ENCODE data around the gene TMEM185B. TPM values are rescaled to one million over a fixed set of nuclear protein-coding genes. Genes with fewer than 3 reads are reported as not detected.
A peak's percentile ranks its signal among the peaks of the same experiment; 100 is the strongest.

Gene TMEM185B
- polyA plus RNA-seq (2013, experiment 1 of 2) = 14.5 TPM
- 12.9 TPM for polyA plus RNA-seq (2013, experiment 2 of 2)

DNA sequence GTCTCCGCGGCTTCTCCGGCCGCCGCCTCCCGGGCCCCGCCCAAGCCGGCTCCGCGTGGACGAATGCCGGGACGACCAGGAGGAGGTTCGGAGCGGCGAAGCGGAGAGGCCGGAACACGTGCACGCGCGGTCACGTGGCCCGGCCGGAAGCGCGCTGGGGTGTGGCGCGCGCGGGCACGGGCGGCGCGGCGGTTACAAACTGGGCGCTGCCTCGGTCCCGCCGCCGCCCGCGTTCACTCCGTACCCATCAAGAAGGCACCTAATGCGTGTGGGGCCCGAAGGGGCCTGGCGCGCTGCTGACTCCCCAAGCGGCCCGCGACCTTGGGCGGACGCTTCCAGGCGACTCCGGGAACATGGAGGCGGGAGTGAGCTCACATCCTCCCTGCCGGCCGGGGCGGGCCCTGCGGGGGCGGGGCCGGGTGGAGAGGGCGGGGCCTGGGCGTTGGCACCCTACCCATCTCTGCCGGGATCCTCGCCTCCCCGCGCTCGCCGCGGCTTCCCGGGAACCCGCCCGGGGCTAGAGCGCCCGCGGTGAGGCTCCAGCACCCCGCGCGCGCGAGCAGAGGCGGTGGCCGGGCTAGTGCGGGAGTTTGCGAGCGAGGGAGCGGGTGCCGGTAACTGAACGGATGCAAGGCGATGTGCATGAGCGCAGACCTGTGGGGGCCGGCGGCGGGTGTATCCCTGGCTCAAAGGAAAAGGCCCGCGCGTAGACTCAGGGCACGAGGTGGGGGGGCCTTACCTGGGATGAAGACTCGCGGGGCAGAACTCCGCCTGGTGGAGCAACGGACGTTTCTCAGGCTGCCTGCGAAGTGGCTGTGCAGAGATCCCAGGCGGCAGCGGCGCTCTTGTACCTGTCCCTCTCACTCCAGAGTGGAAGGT, at the start of gene TMEM185B:
TMEM185B (minus strand) TSS at position 367 of the 879 bp plus-strand sequence. CDS start 424 bp downstream, outside the sequence.
- H3K4me1 ChIP-seq (ENCODE audit: insufficient read depth, low read length) = no peaks in the 10 kb centered on the region
- H3K36me3 ChIP-seq (ENCODE audit: insufficient read depth, low read length) = peaks cover 12% of the 10 kb centered on the region
- peak within 1 kb of the TSS; percentile 62 for H3K4me3 ChIP-seq (ENCODE audit: low read length)
- H3K9ac ChIP-seq (ENCODE audit: low read depth, low read length) = peak within 1 kb of the TSS; percentile 82
- H3K27me3 ChIP-seq (ENCODE audit: insufficient read depth, low read length) = peaks cover 48% of the 10 kb centered on the region
- WGBS = 2% methylated on average over 108 of the region's 108 CpGs
- H3K9me3 ChIP-seq (ENCODE audit: insufficient read depth, low read depth, low read length) = peaks cover 8% of the 10 kb centered on the region
- H3K27ac ChIP-seq (ENCODE audit: low read depth, low read length) = peak within 1 kb of the TSS; percentile 89

GRCh38 chr2:120271711-120272379, 48.6 kb upstream of the TMEM185B start:
- Histone ChIP-seq H3K4me3 (ENCODE audit: low read length) (no peak overlapping the region), H3K4me1 (ENCODE audit: insufficient read depth, low read length) (no peaks in the 10 kb centered on the region), H3K27me3 (ENCODE audit: insufficient read depth, low read length) (no peaks in the 10 kb centered on the region), H3K36me3 (ENCODE audit: insufficient read depth, low read length) (no peaks in the 10 kb centered on the region), H3K27ac (ENCODE audit: low read depth, low read length) (no peak overlapping the region), H3K9me3 (ENCODE audit: insufficient read depth, low read depth, low read length) (peaks cover 7% of the 10 kb centered on the region), H3K9ac (ENCODE audit: low read depth, low read length) (no peak overlapping the region)
- WGBS = 92% methylated on average over 1 of the region's 1 CpG

DNA sequence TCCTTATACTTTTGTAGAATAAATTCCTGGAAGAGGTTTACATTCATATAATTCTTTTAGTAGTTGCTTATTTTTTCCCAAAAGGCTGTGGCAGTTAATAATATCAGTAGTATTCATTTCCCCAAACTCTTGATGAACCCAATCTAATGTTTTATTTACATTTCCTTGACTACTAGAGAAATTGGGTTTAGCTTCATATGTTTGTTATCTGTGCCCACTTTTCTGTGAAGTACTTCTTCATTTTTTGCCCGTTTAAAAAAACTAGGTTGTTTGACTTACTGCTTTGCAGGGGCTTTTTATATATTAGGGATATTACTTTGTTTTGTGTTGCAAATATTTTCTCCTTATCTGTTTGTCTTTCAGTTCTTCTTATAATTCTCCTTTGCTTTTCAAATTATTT, 46.6 kb upstream of the TMEM185B start:
- Histone ChIP-seq H3K36me3 (ENCODE audit: insufficient read depth, low read length) (no peaks in the 10 kb centered on the region), H3K4me3 (ENCODE audit: low read length) (no peak overlapping the region), H3K27me3 (ENCODE audit: insufficient read depth, low read length) (no peaks in the 10 kb centered on the region), H3K4me1 (ENCODE audit: insufficient read depth, low read length) (no peaks in the 10 kb centered on the region), H3K9me3 (ENCODE audit: insufficient read depth, low read depth, low read length) (no peaks in the 10 kb centered on the region), H3K9ac (ENCODE audit: low read depth, low read length) (no peak overlapping the region), H3K27ac (ENCODE audit: low read depth, low read length) (no peak overlapping the region)
- 92% methylated on average over 1 of the region's 1 CpG for WGBS

DNA sequence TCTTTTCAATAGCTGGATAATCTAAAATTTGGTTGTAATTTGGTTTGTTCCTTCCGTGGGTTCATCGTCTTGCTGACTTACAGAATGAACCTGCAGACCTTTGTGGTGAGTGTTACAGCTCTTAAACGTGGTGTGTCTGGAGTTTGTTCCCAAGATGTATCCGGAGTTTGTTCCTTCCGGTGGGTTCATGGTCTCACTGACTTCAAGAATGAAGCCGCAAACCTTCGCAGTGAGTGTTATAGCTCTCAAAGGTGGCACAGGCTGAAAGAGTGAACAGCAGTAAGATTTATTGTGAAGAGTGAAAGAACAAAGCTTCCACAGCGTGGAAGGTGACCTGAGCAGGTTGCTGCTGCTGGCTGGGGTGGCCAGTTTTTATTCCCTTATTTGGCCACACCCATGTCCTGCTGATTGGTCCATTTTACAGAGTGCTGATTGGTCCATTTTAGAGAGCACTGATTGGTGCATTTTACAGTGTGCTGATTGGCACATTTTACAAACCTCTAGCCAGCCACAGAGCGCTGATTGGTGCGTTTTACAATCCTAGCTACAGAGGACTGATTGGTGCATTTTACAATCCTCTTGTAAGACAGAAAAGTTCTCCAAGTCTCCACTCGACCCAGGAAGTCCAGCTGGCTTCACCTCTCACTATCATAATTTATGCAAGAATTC, 46.0 kb upstream of the TMEM185B start:
- 93% methylated on average over 11 of the region's 11 CpGs for WGBS
- Histone ChIP-seq H3K4me1 (ENCODE audit: insufficient read depth, low read length) (no peaks in the 10 kb centered on the region), H3K9me3 (ENCODE audit: insufficient read depth, low read depth, low read length) (no peaks in the 10 kb centered on the region), H3K9ac (ENCODE audit: low read depth, low read length) (no peak overlapping the region), H3K27me3 (ENCODE audit: insufficient read depth, low read length) (no peaks in the 10 kb centered on the region), H3K27ac (ENCODE audit: low read depth, low read length) (no peak overlapping the region), H3K36me3 (ENCODE audit: insufficient read depth, low read length) (no peaks in the 10 kb centered on the region), H3K4me3 (ENCODE audit: low read length) (no peak overlapping the region)

DNA sequence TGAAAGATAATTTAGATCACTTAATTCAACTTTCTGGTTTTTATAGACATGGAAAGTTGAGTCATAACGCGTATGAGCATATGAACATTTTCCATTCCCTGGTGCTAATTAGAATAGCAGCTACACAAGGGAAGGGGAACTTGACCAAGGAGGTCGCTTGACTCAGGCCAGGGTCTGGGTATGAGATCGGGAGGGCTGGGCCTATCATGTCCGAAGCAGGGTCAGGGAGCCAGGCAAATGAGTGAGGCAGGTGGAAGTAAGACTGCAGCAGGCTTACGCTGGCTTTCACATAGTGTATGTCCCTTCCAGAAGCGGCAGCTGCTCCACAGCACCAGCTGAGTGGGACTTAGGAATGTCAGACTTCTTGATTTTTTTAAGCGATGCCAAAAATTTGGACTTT, 44.1 kb upstream of the TMEM185B start:
- 94% methylated on average over 8 of the region's 8 CpGs for WGBS
- H3K9me3 ChIP-seq (ENCODE audit: insufficient read depth, low read depth, low read length) = no peaks in the 10 kb centered on the region
- no peak overlapping the region for H3K4me3 ChIP-seq (ENCODE audit: low read length)
- H3K36me3 ChIP-seq (ENCODE audit: insufficient read depth, low read length) = no peaks in the 10 kb centered on the region
- H3K27ac ChIP-seq (ENCODE audit: low read depth, low read length) = no peak overlapping the region
- H3K4me1 ChIP-seq (ENCODE audit: insufficient read depth, low read length) = peaks cover 4% of the 10 kb centered on the region; the same call in 1 of the 2 replicates
- no peaks in the 10 kb centered on the region for H3K27me3 ChIP-seq (ENCODE audit: insufficient read depth, low read length)
- no peak overlapping the region for H3K9ac ChIP-seq (ENCODE audit: low read depth, low read length)

GRCh38 chr2:120265006-120265405, 41.8 kb upstream of the TMEM185B start:
- 91% methylated on average over 11 of the region's 12 CpGs for WGBS

DNA sequence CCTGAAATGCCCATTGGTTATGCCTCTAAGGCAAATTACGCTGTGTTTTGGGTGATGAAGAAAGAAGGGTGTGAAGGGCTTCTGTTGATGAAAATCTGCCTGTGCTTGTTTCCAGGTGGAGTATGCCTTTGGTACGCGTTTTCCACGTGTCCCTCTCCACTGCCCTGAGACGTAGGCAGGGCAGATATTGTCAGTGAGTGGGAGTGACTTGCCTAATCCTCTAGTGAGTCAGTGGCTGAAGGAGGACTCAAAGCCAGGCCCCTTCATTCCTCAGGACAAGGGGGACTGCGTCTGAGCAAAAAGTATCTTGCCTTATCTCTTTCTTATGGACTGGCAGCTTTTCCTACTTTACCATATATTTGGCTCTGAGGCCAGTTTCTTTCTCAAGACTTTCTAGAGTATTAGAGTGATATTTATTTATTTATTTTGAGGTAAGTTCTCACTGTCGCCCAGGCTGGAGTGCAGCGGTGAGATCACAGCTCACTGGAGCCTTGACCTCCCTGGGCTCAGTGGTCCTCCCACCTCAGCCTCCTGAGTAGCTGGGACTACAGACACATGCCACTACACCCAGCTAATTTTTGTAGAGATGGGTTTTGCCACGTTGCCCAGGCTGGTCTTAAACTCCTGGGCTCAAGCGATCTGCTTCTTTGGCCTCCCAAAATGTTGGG, 39.7 kb upstream of the TMEM185B start:
- H3K27ac ChIP-seq (ENCODE audit: low read depth, low read length) = no peak overlapping the region
- H3K27me3 ChIP-seq (ENCODE audit: insufficient read depth, low read length) = no peaks in the 10 kb centered on the region
- no peaks in the 10 kb centered on the region for H3K9me3 ChIP-seq (ENCODE audit: insufficient read depth, low read depth, low read length)
- no peak overlapping the region for H3K4me3 ChIP-seq (ENCODE audit: low read length)
- no peak overlapping the region for H3K9ac ChIP-seq (ENCODE audit: low read depth, low read length)
- H3K36me3 ChIP-seq (ENCODE audit: insufficient read depth, low read length) = no peaks in the 10 kb centered on the region
- H3K4me1 ChIP-seq (ENCODE audit: insufficient read depth, low read length) = peaks cover 4% of the 10 kb centered on the region; the same call in 1 of the 2 replicates
- WGBS = 70% methylated on average over 10 of the region's 10 CpGs

More at GRCh38 chr2:120265006-120265405, 41.8 kb upstream of the TMEM185B start:
- H3K4me1 ChIP-seq (ENCODE audit: insufficient read depth, low read length) = peaks cover 4% of the 10 kb centered on the region; the same call in 1 of the 2 replicates
- H3K9ac ChIP-seq (ENCODE audit: low read depth, low read length) = no peak overlapping the region
- no peaks in the 10 kb centered on the region for H3K27me3 ChIP-seq (ENCODE audit: insufficient read depth, low read length)
- no peak overlapping the region for H3K4me3 ChIP-seq (ENCODE audit: low read length)
- H3K27ac ChIP-seq (ENCODE audit: low read depth, low read length) = no peak overlapping the region
- no peaks in the 10 kb centered on the region for H3K36me3 ChIP-seq (ENCODE audit: insufficient read depth, low read length)
- H3K9me3 ChIP-seq (ENCODE audit: insufficient read depth, low read depth, low read length) = no peaks in the 10 kb centered on the region

- no peak overlapping the region for H3K9ac ChIP-seq (ENCODE audit: low read depth, low read length)
- no peaks in the 10 kb centered on the region for H3K27me3 ChIP-seq (ENCODE audit: insufficient read depth, low read length)
- H3K4me1 ChIP-seq (ENCODE audit: insufficient read depth, low read length) = peaks cover 4% of the 10 kb centered on the region; the same call in 1 of the 2 replicates
- no peak overlapping the region for H3K27ac ChIP-seq (ENCODE audit: low read depth, low read length)
- WGBS = 49% methylated on average over 2 of the region's 2 CpGs
- H3K4me3 ChIP-seq (ENCODE audit: low read length) = no peak overlapping the region
- no peaks in the 10 kb centered on the region for H3K36me3 ChIP-seq (ENCODE audit: insufficient read depth, low read length)
- H3K9me3 ChIP-seq (ENCODE audit: insufficient read depth, low read depth, low read length) = no peaks in the 10 kb centered on the region
Measured at GRCh38 chr2:120262150-120262549, 39.0 kb upstream of the TMEM185B start.

- WGBS = 82% methylated on average over 6 of the region's 6 CpGs
- no peaks in the 10 kb centered on the region for H3K9me3 ChIP-seq (ENCODE audit: insufficient read depth, low read depth, low read length)
- H3K27ac ChIP-seq (ENCODE audit: low read depth, low read length) = no peak overlapping the region
Measured at GRCh38 chr2:120261387-120262006, 38.3 kb upstream of the TMEM185B start.

GRCh38 chr2:120260736-120261135, 37.5 kb upstream of the TMEM185B start:
- H3K9ac ChIP-seq (ENCODE audit: low read depth, low read length) = no peak overlapping the region
- peaks cover 4% of the 10 kb centered on the region; the same call in 1 of the 2 replicates for H3K4me1 ChIP-seq (ENCODE audit: insufficient read depth, low read length)
- no peaks in the 10 kb centered on the region for H3K36me3 ChIP-seq (ENCODE audit: insufficient read depth, low read length)
- no peak overlapping the region for H3K4me3 ChIP-seq (ENCODE audit: low read length)
- no peaks in the 10 kb centered on the region for H3K27me3 ChIP-seq (ENCODE audit: insufficient read depth, low read length)
- H3K27ac ChIP-seq (ENCODE audit: low read depth, low read length) = no peak overlapping the region
- H3K9me3 ChIP-seq (ENCODE audit: insufficient read depth, low read depth, low read length) = no peaks in the 10 kb centered on the region
- 92% methylated on average over 5 of the region's 5 CpGs for WGBS

More at GRCh38 chr2:120261387-120262006, 38.3 kb upstream of the TMEM185B start:
- Histone ChIP-seq H3K4me1 (ENCODE audit: insufficient read depth, low read length) (peaks cover 4% of the 10 kb centered on the region; the same call in 1 of the 2 replicates), H3K9ac (ENCODE audit: low read depth, low read length) (no peak overlapping the region), H3K27me3 (ENCODE audit: insufficient read depth, low read length) (no peaks in the 10 kb centered on the region), H3K4me3 (ENCODE audit: low read length) (no peak overlapping the region), H3K36me3 (ENCODE audit: insufficient read depth, low read length) (no peaks in the 10 kb centered on the region)

Measured in HUES64 (cell line).